Testis (tissue), 3 donors: ENCODE results near the gene TRIM7. TPM values are rescaled to one million over a fixed set of nuclear protein-coding genes. Genes with fewer than 3 reads are reported as not detected.

Source experiments
- DNase-seq: peaks from one replicate; pipeline ENCODE4 v3.0.0-alpha.2; 2019
- H3K27ac ChIP-seq, 2 donors: fragments of 200-600 bp; sonication (generic); one replicate each; pipeline ENCODE4 v1.5.1; 2019
- H3K27me3 ChIP-seq: fragments of 200-600 bp; sonication (generic); one replicate; pipeline ENCODE4 v1.5.1; 2019
- H3K36me3 ChIP-seq: fragments of 200-600 bp; sonication (generic); one replicate; pipeline ENCODE4 v1.5.1; 2017; ENCODE audit warnings: low read depth; ENCODE audit errors: missing control alignments
- H3K4me1 ChIP-seq: fragments of 200-600 bp; sonication (generic); one replicate; pipeline ENCODE4 v1.5.1; 2019
- H3K4me3 ChIP-seq, 2 donors: fragments of 200-600 bp; sonication (generic); one replicate each; pipeline ENCODE4 v1.5.1; 2017 to 2019
- H3K9me3 ChIP-seq: fragments of 200-600 bp; sonication (generic); one replicate; pipeline ENCODE4 v1.5.1; 2017
- POLR2A ChIP-seq: fragments of 450-650 bp; IDR thresholded peaks from one replicate; pipeline ENCODE4 v1.6.1; 2017; ENCODE audit warnings: antibody characterized with exemption, mild to moderate bottlenecking, moderate library complexity
- WGBS, 2 donors: methylation state at CpG; one replicate each; pipeline ENCODE4 v1.1.5; 2018; 5-methylcytosine and 5-hydroxymethylcytosine counted together
- intact Hi-C: fragments of 100-400 bp; cut with DNase I; formaldehyde crosslinking; loops from one replicate; pipeline ENCODE4 v1.15.1; 2023; ENCODE audit warnings: low total_unique reads
- polyA plus RNA-seq: library from polyadenylated mRNA; stranded (reverse); fragments of 350-450 nt; fragmentation: Illumina TruSeq; extraction: RNeasy Lipid Tissue Mini Kit (QIAGEN cat#74804); gene quantifications from one replicate; pipeline ENCODE4 v1.2.3, GENCODE V29; 2014; ENCODE audit warnings: low read depth, low replicate concordance; ENCODE audit not compliant: insufficient read depth
- total RNA-seq, 2 donors: library from RNA; depleted of rRNA; stranded (reverse); fragments of >200 nt; gene quantifications; one replicate each; pipeline ENCODE4 v1.2.3, GENCODE V29; 2016
- TF ChIP-seq, protein P1 (sequence below), 3 experiments: fragments of 450-650 bp in 2 of 3; fragments of 200-600 bp in 1 of 3; sonication (generic) in 1 of 3; IDR thresholded peaks; one replicate each; pipeline ENCODE4 v1.5.1; 2016 to 2019; ENCODE audit warnings: antibody characterized with exemption in 3 of 3, mild to moderate bottlenecking in 2 of 3, moderate library complexity in 1 of 3

Gene TRIM7
- total and polyA plus RNA-seq, 3 donors from 2014 or later, result 0.43 to 0.87 (median 0.47) TPM

DNA sequence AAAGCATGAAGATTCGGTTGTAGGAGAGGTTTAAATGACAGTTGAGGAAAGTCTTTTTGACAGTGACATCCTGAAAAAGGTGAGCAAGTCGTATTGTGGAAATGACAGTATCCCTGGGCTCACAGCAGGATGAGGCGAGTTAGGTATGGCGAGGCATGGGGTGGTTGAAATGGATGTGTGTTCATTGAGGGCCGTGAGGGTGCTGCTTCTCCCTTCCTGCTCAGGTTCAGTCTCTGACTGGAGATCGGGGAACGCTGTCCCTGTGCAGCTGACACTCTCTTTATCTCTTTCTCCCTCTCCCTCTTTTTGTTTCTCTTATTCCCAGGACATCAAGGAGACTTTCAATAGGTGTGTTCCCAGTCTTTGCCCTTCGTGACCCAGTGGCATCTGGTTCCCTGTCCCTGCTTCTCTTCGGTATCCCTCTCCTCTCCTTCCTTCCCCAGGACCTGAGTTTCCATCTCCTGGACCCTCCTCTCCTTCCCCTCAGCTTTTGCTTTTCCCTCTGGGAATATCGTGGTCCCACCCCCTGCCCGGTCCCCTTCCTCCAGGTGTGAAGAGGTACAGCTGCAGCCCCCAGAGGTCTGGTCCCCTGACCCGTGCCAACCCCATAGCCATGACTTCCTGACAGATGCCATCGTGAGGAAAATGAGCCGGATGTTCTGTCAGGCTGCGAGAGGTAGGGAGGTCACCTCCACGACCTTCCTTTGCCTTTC, 28.2 kb upstream of the TRIM7 start:
- WGBS, 2 donors, result 86 to 87% methylated on average over 16 of the region's 16 CpGs
- TF ChIP-seq, protein P1, sequence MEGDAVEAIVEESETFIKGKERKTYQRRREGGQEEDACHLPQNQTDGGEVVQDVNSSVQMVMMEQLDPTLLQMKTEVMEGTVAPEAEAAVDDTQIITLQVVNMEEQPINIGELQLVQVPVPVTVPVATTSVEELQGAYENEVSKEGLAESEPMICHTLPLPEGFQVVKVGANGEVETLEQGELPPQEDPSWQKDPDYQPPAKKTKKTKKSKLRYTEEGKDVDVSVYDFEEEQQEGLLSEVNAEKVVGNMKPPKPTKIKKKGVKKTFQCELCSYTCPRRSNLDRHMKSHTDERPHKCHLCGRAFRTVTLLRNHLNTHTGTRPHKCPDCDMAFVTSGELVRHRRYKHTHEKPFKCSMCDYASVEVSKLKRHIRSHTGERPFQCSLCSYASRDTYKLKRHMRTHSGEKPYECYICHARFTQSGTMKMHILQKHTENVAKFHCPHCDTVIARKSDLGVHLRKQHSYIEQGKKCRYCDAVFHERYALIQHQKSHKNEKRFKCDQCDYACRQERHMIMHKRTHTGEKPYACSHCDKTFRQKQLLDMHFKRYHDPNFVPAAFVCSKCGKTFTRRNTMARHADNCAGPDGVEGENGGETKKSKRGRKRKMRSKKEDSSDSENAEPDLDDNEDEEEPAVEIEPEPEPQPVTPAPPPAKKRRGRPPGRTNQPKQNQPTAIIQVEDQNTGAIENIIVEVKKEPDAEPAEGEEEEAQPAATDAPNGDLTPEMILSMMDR (IDR thresholded peaks at IDR 0.05), result no peak
- no peak for TF ChIP-seq POLR2A
- H3K36me3 ChIP-seq, result no peaks in the 10 kb centered on the region
- no peak overlapping the region for H3K4me3 ChIP-seq
- no peak overlapping the region for H3K27ac ChIP-seq
- H3K27me3 ChIP-seq, result no peaks in the 10 kb centered on the region
- no peaks in the 10 kb centered on the region for H3K4me1 ChIP-seq
- intact Hi-C loops, result no loop called here
- DNase-seq, result no peak
- H3K9me3 ChIP-seq, result no peaks in the 10 kb centered on the region

DNA sequence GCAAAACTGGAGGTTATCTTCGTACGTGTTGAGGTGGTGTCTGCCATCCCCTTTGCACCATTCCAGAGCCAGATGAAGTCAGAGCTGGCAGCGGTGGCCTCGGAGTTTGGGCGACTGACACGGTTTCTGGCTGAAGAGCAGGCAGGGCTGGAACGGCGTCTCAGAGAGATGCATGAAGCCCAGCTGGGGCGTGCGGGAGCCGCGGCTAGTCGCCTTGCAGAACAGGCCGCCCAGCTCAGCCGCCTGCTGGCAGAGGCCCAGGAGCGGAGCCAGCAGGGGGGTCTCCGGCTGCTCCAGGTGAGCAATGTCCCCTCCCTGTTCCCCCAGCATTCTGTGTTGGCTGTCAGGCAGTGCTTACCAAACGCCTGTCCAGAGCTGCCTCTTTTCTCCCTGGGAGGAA, 27.6 kb upstream of the TRIM7 start:
- Histone ChIP-seq H3K27me3 (no peaks in the 10 kb centered on the region), H3K4me3 (no peak overlapping the region), H3K36me3 (no peaks in the 10 kb centered on the region), H3K9me3 (no peaks in the 10 kb centered on the region), H3K4me1 (no peaks in the 10 kb centered on the region), H3K27ac (no peak overlapping the region)
- DNase-seq, result no peak
- no peak for TF ChIP-seq POLR2A
- TF ChIP-seq, protein P1 (IDR thresholded peaks at IDR 0.05), result no peak
- intact Hi-C loops, result no loop called here
- 88 to 89% methylated on average over 9 to 18 of the region's 18 CpGs for WGBS, 2 donors

DNA sequence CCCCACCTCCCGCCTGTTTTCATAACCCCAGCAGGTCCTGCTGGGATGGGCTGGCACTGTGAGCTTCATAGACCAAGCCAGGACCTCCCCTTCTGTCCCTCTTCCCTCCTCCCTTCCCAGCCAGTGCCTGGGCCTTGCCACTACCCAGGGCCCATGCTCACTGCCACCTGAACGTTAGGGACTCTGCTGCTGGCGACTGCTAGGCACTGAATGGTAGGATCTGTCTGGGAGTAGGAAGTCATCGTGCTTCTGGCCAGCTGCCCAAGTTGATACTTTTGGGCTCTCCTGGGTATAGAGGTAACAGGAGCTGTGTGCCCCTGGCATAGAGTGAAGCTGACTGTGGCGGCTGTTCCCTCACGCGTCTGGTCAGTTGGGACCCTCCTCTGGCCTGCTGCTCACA, 26.4 kb upstream of the TRIM7 start:
- Histone ChIP-seq H3K36me3 (no peaks in the 10 kb centered on the region), H3K27me3 (no peaks in the 10 kb centered on the region), H3K27ac (no peak overlapping the region), H3K4me3 (no peak overlapping the region), H3K4me1 (no peaks in the 10 kb centered on the region), H3K9me3 (no peaks in the 10 kb centered on the region)
- intact Hi-C loops, result no loop called here
- 88 to 91% methylated on average over 4 to 7 of the region's 7 CpGs for WGBS, 2 donors
- TF ChIP-seq, protein P1 (IDR thresholded peaks at IDR 0.05), result no peak
- no peak for TF ChIP-seq POLR2A
- no peak for DNase-seq

DNA sequence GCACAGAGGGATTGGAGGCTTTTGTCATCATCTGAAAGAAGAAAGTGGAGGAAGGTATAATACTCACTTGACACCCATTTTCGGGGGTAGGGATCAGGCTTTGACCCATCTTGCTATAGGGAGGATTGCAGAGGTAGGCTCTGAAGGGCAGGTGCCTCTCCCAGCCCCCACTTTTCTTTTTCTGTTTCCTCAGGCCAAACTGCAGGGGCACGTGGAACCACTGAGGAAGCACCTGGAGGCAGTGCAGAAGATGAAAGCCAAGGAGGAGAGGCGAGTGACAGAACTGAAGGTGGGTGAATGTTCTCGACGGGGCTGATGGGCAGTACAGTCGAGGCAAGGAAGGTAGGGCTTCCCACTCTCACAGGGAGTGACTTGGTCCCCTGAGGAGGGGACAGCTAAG, 25.6 kb upstream of the TRIM7 start:
- no peaks in the 10 kb centered on the region for H3K4me1 ChIP-seq
- H3K4me3 ChIP-seq, result no peak overlapping the region
- WGBS, 2 donors, result 86 to 93% methylated on average over 6 of the region's 6 CpGs
- intact Hi-C loops, result no loop called here
- no peak for DNase-seq
- no peaks in the 10 kb centered on the region for H3K36me3 ChIP-seq
- no peak overlapping the region for H3K27ac ChIP-seq
- TF ChIP-seq, protein P1 (IDR thresholded peaks at IDR 0.05), result no peak
- TF ChIP-seq POLR2A, result no peak
- no peaks in the 10 kb centered on the region for H3K27me3 ChIP-seq
- H3K9me3 ChIP-seq, result no peaks in the 10 kb centered on the region

DNA sequence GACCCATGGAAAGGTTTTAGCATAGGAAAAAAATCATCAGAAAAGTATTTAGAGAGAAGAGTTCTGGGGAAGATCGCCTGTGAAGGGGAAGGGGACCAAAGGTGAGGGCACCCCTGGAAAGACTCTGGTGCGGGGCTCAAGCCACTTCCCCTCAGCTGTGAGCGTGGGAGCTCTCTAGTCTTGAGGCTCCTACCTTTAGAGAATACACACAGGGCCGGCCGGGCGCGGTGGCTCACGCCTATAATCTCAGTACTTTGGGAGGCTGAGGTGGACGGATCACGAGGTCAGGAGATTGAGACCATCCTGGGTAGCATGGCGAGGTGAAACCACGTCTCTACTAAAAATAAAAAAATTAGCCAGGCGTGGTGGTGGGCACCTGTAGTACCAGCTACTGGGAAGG, 25.0 kb upstream of the TRIM7 start:
- Histone ChIP-seq H3K27ac (no peak overlapping the region), H3K27me3 (no peaks in the 10 kb centered on the region), H3K4me3 (no peak overlapping the region), H3K4me1 (no peaks in the 10 kb centered on the region), H3K9me3 (no peaks in the 10 kb centered on the region), H3K36me3 (no peaks in the 10 kb centered on the region)
- 93 to 97% methylated on average over 13 of the region's 13 CpGs for WGBS, 2 donors
- intact Hi-C loops, result no loop called here
- DNase-seq, result no peak
- TF ChIP-seq, protein P1 (IDR thresholded peaks at IDR 0.05), result no peak
- no peak for TF ChIP-seq POLR2A
